HG02623 (cell line): ENCODE measurements around the gene CLASP1.
A peak's percentile ranks its signal among the peaks of the same experiment; 100 is the strongest.

Experiments used
- ATAC-seq: cut with Tn5 transposase; IDR thresholded peaks from one replicate; pipeline ENCODE4 v1.9.1; 2021; ENCODE audit warnings: moderate library complexity; ENCODE audit not compliant: unreplicated experiment

Gene CLASP1

DNA sequence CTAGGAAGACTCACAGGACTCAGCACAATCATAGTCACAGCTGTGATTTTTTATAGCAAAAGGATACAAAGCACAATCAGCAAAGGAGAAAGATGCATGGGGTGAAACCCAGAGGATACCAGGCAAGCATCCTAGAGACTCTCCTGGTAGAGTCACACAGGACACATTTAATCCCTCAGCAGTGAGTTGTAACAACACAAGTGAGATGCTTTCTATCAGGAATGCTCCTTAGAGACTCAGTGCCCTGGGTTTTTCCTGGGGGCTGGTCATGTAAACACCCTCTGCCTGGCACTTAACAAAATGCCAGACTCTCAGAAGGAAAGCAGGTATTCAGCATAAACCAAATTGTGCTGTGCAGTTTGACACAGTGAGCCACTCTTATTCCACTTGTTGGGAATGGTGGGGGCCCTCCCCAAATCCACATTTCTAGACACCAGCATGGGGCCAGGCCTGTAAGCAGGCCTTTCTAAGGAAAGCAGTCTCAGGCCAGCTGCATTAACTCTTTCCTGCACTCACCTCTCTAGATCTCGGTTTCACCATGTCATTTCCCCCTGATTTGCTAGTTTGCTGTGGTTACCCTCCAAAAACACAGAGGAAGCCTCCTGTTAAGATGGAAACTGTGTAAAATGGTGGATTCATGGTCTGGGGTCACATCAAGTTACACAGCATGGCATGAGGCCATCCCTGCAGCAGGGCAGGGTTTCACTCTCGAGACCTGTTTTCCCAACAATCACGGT, 135.5 kb downstream of the CLASP1 start:
- no peak for ATAC-seq

DNA sequence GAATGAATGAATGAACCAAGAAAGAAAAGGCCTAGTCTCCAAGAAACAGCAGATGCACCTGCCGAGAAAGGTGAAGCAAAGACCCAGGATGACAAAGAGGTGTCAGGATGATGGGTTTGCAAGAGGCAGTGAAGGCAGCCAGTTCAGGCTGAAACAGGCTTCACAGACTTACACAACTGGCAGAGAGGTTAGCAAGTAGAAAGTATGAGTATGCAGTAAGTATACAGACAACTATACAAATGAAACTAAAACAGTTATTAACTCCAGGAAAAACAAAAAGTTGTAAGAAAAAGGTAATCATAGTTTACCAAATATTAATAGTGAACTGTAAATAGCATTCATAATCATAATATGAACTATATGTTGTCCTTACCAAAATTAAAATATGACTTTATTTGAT, 138.4 kb downstream of the CLASP1 start:
- ATAC-seq, result no peak

DNA sequence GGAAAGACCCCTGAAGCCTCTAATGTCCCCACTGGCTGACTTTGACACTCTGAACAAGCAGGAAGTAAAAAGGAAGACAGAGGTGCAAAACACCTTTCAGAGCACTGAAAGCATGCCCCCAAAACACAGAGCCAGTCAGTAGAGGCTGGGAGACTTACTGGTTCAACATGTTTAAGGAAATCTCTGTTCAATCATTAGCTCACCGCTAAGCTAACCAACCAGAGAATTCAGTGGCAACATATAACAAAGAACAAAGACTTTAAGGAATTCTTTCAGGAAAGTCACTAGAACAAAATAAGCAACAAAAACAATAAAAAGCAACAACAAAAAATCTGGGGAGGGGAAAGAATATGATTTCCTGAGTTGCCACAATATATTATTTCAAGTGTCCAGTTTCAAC, 142.6 kb downstream of the CLASP1 start:
- no peak for ATAC-seq

DNA sequence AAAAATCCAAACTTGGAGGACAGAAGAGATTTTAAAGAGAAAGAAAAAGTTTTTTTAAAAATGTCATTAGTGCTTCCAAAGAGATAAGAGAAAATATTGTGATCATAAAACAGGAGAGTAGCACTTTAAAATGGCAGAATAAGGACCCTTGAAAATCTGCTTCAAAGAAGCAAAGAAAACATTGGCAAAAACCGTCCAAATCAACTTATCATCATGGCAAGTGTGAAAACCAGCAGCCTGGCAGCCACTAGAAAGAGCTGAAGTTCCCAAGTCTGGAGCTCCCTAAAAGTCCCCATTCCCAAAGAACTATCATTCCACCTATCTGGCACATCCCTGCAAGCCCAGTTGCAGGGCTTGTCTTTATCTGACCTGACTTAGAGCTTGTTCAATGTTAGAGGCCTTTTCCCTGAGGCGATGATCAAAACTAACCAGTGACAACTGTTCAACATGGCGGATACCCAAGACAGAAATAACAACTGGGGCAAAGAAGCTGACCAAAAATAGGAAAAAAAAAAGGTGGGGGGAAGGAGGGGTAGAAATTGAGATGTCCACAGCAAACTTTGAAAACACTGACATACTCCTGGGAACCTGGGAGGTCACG, 143.2 kb downstream of the CLASP1 start:
- no peak for ATAC-seq

DNA sequence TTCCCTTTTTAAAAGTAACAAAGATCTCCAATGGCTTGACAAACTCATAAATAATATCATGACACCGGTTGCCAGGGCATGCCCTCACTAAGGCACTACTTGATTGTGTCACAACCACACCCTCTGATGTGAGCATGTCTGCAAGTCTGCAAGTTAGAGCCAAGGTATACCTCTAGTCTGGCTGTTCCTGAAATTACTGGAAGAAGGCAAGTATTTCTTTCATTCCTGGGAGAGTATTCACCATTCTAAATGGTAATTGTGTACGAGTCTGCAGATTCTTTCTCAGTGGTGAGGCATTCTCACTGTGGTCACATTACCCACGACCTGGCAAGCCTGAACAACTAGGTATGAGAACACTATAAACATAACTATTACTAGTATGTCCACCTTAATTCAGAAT, 144.3 kb downstream of the CLASP1 start:
- no peak for ATAC-seq

DNA sequence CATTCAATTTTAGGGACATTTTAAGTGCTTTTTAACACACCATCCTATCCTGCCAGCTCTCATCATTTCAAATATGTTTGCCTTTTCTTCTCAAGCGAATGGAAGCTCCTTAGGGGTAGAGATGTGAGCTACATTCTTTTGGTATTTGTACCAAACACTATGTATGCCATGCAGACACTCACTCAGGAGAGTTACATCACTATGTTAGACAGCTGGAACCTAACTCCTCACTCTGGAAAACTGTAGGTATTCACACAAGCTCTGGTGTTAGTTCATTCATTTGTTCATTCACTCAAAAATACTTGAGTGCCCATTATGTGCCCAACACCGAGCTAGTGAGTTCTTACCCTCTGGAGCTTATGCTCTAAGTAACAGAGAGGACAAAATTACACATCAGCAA, 144.9 kb downstream of the CLASP1 start:
- no peak for ATAC-seq

DNA sequence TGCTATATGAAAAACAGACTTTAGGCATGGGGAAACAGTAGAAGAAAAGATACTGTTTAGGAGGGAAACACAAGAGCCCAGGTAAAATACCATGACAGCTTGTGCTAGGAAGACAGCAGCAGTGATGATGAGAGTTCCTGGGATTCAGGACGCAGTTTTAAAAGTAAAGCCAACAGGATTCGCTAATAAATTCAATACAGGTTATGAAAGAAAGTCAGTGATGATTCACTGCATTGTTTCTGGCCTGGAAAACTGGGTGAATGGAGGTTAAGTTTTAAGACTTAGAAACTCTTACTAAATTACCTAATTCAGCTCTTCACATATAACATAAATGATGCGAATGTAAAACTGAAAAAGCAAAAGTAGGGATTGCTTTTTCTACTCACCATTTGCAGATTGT, 146.5 kb downstream of the CLASP1 start:
- ATAC-seq, result no peak

DNA sequence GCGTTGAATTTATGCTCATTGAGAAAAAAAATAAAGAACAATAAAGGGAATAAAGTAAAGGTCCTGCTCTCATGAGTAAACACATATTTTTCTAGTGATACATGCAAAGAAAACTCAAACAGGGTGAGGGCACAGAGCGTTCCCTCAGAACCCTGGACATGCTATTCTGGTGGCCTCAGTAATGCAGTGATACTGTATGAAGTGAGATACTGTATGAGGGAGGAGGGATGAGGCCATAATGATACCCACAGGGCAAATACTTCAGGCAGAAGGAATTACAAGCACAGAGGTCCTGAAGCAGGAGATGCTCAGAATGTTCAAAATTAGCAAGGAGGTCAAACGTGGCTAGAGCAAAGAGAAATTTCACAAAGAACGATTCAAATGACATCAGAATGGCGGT, 147.0 kb downstream of the CLASP1 start:
- ATAC-seq, result no peak

DNA sequence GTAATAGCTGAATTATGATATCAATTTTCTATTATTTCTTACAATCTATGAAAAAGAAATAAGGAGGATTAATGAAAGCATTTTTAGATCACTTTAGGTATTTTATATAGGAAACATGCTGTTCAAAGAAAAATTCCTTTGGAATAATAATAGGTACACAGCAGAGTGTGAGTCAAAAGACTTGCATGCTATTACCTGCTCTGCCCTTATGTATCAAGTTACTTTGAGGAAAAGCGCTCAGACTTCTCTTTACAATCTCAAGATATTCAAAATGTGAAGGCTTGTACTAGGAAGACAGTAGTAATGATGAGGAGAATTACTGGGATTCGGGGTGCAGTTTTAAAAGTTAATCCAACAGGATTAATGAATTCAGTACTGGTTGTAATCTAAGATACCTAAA, 147.7 kb downstream of the CLASP1 start:
- ATAC-seq, result no peak

DNA sequence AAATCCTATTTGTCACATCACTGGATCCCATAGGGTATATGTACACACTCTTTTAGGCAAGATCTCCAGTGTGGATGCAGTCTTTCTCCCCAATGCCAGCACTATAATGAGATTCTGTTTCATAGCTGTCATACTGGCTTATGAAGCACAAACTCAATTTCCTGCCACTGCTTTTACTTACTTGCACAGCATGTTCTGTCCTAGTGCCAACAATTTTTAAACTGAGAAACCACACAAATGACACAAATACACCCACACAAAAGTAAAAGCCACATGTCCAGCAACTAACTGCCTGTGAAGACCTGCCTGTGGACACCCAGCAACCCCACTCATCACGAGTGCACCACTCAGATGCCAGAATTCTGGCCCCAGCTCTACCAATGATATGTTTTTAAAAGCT, 148.2 kb downstream of the CLASP1 start:
- ATAC-seq, result no peak

DNA sequence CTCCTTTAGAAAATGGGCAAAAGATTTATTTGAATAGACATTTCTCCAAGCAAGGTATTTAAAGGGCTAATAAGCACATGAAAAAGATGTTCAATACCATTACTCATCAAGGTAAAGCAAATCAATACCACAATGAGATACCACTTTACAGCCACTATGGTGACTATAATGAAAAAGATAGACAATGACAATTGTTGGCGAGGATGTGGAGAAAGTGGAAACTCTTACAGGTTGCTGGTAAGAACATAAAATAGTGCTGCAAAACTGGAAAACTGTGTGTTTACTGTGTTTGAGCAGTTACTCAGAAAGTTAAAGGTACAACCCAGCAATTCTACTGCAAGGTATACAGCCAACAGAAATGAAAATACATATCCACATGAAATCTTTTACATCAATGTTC, 150.5 kb downstream of the CLASP1 start:
- ATAC-seq, result no peak

DNA sequence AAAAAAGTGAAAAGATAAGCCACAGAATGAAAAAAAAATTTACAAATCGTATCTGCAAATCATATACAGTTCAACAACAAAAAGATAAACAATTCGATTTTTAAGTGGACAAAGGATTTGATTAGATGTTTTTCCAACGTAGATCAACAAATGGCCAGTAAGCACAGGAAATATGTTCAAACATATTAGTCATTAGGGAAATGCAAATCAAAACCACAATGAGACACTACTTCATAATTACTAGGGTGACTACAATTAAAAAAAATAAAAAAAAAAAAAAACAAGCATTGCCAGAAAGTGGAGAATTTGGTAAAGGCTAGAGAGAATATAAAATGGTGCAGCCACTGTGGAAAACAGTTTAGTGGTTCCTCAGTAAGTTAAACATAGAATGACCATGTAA, 156.9 kb downstream of the CLASP1 start:
- no peak for ATAC-seq

DNA sequence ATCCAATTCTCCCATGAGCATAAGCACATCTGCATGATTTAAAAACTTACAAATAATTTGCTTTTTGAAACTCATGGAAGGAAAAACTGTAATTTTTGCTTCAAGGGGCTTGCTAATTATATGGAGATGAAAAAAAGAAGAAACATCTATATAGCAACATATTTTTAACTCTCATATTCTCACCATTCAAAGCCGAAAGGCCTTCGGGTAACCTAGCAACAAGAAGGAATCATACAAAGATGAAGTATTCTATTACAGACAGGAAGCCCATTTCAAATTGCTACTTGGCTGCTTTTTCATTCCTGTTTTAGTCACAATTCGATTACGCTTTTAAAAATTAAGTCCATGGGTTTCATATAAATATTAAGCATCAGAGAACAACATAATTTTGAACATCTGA, 157.7 kb downstream of the CLASP1 start:
- no peak for ATAC-seq

DNA sequence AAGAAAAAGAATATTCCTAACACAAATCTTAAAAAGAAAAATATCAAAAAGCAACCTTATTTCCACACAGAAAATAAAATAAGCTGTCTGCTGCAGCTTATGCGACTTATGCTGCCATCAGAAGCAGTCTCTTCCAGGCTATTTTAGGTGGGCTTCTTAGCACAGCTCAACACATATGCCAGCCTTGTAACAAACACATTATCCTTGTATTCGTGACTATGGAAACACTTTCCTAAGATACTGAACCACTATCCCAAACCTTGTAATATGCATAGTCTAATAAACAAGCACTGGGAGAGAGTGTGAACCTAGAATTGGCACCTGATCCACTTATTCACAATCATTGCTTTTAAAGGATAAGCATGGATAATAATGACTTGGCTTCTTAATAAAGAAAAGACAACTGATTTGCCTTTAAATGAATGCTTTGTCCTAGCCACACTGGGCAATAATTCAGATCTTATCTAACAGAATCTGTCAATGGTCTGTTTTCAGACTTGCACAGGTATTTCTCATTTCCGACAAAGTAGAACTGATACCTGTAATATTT, 158.6 kb downstream of the CLASP1 start:
- ATAC-seq, result no peak

DNA sequence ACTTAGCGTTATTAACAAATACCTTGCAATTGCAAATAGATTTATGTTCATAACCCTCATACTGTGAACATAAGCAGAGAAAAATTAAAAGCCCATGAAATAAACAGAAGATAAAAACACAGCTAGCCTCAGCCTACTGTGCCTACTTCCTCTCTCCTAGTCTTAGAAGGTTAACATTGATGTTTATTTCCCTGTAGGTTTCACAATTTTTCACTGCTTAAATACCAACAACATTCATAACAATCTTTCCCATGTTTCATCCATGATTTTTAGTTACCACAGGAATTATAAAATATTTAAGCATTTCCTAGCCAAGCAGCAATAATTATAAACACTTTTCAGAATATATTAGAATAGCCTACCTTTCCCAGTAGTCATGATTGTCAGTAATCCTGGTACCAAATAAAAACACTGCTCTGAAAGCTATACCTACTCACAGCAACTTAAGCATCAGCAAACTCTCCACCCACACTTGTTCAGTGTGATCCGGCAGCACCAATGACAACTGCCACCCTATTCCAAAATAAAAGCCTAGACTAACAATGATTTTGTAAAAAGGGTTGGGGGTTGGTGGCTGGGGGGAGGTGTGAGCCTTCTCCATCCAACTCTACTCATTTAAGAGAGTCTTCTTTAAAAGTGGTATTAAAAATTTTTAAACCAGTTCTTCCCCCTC, 159.2 kb downstream of the CLASP1 start:
- ATAC-seq, result no peak

DNA sequence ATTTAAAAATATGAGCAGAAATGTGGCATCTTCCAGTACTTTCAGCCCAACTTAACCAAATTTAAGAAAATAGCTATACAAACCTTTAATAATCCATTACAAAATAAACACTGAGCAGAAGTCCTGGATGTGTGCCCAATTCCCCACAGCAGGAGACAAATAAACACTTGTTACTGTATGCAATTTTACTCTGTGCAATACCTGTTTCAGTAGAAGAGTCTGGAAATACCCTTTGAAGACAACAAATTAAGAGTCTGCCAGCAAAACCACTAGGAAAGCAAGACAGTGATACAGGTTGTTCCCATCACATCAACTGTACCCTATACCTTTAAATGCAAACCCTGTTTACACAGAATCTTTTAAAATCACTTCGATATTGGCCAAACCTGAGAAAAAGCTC, 160.0 kb downstream of the CLASP1 start:
- ATAC-seq, result peak; percentile 45

DNA sequence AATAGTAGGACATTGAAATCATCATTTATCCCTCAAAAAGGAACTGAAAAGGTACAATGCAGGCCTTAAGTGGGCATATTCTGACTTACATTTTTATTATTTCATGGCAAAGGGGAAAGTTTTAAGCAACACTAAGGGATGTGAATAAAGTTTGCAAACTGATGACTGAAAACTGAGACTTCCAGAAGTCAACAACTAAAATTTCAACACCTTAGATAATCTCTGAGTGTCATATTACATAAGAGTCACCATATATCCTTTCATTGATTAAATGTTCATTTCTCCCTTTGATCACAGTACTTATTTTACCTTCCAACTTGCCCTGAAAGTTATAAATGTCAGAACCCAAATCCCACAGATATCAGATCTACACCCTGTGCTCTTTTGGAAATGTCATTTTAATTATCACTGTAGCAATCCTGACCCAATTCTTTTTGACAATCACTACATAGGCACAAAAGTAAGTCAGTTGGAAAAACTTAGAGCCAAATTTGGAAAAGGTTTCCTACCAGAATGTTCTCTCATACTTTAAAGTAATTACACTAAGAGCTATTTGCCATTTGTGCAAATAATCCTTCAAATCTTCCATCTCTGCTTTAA, 163.0 kb downstream of the CLASP1 start:
- ATAC-seq, result no peak

DNA sequence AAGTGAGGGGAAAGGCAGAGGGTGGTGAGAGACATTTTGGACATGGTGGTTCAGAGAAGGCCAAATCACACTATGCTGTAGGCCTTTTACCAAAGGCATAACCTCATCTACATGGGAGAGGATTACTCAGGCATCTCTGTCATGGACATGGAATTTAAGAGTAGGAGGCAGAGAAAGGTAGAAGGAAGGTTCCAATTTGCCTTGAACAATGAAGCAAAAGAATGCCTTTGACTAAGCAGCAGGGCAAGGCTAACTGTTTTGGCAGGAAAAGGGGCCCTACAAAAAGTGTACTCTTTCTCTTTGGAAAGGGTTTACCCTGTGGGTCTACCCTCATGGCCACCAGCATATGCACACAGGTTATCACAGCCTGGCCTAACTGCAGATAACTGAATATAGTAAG, 164.2 kb downstream of the CLASP1 start:
- ATAC-seq, result no peak

DNA sequence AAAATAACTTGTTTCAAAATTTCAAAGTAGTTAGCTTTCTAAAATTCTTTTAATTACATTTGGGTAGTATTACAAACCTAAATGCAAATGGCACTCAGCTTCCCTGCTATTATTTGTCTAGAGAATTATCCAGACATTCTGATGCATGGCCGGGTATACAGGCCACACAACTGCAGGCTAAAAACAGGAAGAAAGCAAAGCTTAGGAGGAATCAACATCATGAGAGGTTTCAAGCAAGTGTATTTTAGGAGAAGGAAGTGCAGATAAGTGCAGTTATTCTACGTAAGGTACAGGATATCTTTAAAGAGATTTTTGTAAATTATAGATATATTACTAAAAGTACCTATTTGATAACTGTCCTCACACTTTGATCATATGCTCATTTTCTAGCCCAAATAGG, 165.4 kb downstream of the CLASP1 start:
- no peak for ATAC-seq

DNA sequence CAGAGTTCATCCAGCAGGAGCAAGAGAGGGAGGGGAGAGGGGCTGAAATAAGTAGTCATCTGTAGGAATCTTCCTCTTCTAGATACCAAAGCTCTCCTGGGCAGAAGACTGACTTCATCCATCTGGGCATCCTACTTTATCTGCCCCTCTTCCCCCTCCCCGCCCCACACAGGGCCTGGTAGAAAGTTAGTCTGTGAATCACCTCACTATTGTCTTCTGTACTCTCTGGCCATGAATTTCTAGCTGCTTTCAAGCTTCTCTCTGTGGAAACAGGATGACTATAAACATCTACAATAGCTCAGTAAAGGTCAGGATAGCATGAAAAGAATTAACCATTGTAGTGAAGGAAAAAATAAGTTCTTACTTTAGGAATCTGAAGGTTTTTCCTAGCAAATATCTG, 166.2 kb downstream of the CLASP1 start:
- ATAC-seq, result no peak

DNA sequence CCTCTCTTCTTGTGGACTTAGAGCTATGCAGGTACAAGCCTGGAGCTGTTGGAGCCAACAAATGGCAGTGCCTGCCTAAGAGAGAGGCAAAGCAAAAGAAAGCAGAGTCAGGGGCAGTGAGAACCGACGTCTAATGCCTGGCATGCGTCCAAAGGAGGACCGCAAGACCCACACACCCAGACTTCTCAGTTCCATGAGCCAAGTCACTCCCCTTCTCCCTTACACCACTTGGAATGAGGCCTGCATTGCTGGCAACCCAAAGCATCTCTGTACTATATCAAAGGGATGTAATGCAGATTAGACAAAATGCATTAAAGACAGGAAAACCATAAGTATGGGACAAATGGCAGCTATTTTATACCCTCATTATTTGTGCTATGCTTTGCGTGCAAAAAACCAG, 168.4 kb downstream of the CLASP1 start:
- ATAC-seq, result no peak
